Measurements from ENCODE around the gene HPCAL1.

The HPCAL1 gene

GRCh38 chr2:10269711-10270610 lies 32.7 kb upstream of the HPCAL1 start:
- no peak for DNase-seq (ENCODE audit: low read depth)

DNA sequence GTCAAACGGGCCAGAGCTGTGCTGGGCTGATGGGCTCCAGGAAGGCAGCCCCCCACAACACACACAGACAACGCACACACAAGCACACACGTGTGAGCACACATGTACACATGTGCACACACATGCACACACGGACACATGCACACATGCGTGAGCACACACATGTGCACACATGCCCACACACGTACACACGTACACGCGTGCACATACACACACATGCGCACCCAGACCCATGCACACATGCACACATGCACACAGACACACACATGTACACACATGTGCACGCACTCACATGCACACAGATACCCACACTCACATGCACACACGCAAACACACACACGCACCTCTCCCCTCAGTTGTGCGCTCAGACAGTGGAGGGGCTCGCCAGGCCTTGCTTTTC lies 31.2 kb upstream of the HPCAL1 start:
- no peak for DNase-seq (ENCODE audit: low read depth)

DNA sequence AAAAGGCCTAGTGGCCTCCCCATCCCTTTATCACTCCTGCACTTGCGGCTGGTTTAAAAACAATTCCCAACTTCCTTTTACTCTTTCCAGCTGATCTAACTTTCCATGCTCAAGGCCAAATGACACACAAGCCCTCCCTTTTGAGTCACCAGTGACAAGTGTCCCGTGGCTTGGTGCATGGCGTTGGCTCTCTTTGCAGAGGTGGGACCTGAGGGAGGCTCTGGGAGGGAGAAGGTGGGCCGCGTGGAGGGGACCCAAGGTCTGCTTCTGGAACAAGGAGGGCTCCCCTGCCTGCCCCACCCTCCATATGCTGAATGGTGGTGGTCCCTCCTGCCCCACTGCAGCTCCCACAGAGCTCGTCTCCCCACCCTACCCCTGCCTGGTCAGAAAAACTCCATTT lies 30.8 kb upstream of the HPCAL1 start:
- no peak for DNase-seq (ENCODE audit: low read depth)

DNA sequence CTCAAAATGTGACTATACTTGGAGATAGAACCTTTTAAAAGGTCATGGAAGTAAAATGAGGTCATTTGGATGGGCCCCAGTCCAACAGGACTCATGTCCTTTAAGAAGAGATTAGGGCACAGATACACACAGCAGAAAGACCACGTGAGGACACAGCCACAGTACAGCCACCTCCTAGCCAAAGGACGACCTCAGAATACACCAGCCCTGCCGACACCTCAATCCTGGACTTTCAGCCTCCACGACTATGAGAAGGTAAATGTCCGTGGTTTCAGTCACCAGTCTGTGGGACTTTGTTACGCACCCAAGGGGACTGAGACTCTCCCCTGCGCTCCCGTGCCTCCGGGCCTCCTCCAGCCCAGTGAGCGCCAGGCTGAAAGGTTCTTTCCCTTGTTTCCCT lies 30.2 kb upstream of the HPCAL1 start:
- DNase-seq (ENCODE audit: low read depth): no peak

GRCh38 chr2:10273215-10274175 lies 29.2 kb upstream of the HPCAL1 start:
- DNase-seq (ENCODE audit: low read depth): no peak

DNA sequence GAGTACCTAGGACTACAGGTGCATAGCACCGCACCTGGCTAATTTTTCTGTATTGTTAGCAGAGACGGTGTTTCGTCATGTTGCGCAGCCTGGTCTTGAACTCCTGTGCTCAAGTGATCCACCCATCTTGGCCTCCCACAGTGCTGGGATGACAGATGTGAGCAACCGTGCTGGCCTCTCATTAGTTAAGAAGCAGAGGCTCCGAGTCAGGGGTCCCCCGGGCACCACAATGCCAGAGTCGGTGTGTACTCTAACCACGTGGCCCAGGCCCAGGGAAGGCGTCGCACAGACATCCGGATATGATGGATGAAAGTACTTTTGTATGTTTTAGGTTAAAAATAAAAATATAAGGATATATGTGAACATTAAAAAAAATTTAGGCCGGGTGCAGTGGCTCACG lies 28.3 kb upstream of the HPCAL1 start:
- DNase-seq (ENCODE audit: low read depth): no peak

DNA sequence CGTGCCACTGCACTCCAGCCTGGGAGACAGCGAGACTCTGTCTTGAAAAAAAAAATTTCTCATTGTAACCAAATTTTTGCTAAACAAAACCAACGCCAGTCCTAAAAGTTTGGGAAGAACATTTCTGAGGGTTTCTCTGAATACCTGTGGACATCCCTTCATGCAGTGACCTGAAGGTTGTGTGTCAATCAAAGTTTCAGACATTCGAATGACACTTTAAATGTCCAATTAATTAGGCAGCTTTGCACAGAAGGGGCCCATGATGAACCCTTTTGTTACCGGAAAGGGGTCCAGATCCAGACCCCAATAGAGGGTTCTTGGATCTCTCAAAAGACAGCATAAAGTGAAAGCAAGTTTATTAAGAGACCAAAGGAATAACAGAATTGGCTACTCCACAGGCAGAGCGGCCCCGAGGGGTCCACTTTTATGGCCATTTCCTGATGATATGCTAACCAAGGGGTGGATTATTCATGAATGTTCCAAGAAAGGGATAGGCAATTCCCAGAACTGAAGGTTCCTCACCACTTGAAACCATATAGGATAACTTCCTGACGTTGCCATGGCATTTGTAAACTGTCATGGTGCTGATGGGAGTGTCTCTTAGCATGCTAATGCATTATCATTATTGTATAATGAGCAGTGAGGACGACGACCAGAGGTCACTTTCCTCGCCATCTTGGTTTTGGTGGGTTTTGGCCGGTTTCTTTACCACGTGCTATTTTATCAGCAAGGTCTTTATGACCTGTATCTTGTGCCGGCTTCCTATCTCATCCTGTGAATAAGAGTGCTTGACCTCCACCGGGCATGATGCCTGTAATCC lies 27.5 kb upstream of the HPCAL1 start:
- no peak for DNase-seq (ENCODE audit: low read depth)

GRCh38 chr2:10276481-10277292 lies 26.0 kb upstream of the HPCAL1 start:
- no peak for DNase-seq (ENCODE audit: low read depth)

- DNase-seq (ENCODE audit: low read depth): no peak
These were observed 25.2 kb upstream of the HPCAL1 start for GRCh38 chr2:10277293-10278028.

- peak; percentile 63 for DNase-seq (ENCODE audit: low read depth)
These were observed 24.5 kb upstream of the HPCAL1 start for GRCh38 chr2:10278029-10278762.

DNA sequence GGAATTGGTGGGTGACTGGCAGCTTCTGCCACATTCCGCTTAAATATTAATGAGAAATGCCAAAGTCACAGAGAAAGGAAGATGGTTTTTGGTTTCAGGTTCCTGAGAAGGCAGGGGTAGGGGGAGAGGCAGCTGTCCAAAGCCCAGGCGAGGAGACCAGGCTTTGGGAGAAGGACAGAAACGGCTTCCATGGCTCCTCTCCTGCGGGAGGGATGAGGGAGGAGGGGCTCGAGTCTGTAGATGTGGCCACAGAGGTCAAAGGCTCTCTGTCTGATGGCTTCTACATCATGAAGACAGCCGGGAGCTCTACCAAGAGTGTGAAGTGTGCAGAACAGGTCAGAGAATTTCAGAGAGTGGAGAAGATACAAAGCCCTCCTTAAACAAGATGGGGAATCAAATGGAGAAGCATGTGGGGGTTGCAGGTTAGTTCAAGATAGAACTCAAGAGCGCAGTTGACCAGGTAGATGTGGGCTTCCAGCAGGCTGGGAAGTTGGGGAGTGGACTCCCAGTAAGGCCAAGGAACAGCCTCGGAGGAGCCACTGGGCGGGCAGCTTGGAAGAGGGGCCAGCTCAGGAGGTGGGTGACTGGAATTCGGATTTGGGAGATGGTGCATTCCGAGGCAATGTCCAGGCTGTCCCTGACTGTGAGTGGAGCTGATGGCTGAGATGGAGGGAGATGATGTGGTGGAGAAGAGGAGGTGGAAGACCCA lies 23.8 kb upstream of the HPCAL1 start:
- DNase-seq (ENCODE audit: low read depth): no peak

DNA sequence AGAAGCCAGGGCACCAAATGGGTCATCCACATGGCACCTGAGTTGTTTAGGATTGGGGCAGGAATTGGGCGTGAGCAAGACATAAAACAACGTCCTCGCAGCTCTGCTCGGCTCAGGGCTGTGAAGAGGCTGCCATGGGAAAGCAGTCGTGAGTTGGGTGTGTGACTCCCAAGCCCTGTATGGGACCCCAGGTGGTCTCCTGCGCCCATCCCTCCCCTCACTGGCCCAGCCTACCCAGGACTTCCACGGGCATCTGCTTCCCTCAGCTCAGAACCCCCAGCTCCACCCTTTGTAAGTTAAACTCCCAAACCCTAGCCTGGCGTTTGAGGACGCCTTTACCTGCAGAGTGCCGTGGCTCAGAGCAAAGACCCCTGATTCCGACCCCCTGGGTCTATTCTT lies 23.2 kb upstream of the HPCAL1 start:
- DNase-seq (ENCODE audit: low read depth): no peak

GRCh38 chr2:10279946-10280463 lies 22.7 kb upstream of the HPCAL1 start:
- no peak for DNase-seq (ENCODE audit: low read depth)

DNA sequence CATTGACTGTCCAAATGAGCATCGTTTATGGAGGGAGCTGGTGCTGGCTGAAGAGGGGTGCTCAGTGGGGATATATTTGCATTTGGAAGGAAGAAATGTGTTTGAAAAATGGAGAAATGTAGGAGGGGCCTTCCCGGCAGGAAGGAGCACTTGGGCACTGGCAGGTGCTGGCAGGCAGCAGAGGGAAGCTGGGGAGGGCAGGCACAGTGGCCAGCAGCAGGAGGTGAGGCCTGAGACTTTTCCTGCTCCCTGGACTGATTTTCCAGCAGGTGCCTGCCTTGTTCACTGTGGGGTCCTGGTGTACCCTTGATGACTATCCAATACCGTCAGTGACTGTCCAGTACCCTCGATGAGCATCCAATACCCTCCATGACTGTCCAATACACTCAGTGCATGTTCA lies 20.8 kb upstream of the HPCAL1 start:
- DNase-seq (ENCODE audit: low read depth): no peak

GRCh38 chr2:10282611-10283105 lies 20.0 kb upstream of the HPCAL1 start:
- DNase-seq (ENCODE audit: low read depth): no peak

DNA sequence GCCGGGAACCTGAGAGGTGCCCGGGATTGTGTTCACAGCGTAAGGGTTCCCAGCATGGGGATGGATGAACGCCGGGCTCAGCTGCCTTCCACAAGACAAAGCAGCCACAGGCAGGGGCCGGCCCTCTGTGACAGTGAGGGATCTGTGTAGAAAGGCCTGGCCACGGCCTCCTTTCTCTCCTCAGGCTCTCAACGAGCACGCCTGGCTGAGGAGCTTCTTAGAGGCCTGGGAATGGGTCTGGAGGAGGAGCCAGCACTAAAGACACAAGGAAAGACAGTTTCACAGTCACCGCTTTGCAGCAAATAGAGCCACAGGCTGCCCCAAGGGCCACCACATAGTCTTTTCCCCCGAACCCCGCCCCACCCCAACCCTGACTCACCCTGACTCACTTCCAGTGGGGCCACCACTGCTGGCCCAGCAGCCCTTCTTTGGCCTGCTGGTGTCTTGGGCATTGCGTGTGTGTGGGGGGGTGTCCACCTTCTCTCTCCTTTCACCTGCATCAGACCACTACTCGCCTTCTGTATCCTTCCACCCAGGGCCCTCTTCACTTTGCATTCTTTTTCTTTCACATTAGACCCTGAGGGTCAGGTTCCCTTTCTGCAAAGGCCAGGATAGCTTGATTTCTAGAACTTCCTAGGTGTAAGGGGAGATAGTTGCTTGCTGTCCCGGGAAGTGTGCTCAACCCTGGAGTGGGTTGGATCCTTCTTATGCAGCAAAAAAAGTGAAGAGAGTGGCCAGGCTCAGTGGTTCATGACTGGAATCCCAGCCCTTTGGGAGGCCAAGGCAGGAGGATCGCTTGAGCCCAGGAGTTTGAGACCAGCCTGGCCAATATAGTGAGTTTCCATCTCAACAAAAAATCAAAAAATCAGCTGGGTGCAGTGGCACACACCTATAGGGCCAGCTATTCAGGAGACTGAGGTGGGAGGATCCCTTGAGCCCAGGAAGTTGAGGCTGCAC lies 19.3 kb upstream of the HPCAL1 start:
- DNase-seq (ENCODE audit: low read depth): peak; percentile 76

GRCh38 chr2:10284108-10284870 lies 18.4 kb upstream of the HPCAL1 start:
- DNase-seq (ENCODE audit: low read depth): no peak

Measured in fibroblast of gingiva (primary cell).